ENCODE measurements around the gene CEP85L. TPM values are rescaled to one million over a fixed set of nuclear protein-coding genes. Genes with fewer than 3 reads are reported as not detected.

Gene CEP85L
- total and polyA plus RNA-seq, 2 of the 4 experiments (the other 2 are of a cell fraction), result 2.3 to 25.6 TPM

GRCh38 chr6:118553132-118553531 lies 98.3 kb downstream of the CEP85L start:
- Histone ChIP-seq H4K91ac (ENCODE audit: insufficient read depth, low read depth, low read length) (no peak overlapping the region), H2BK5ac (ENCODE audit: low read depth, low read length, poor library complexity, severe bottlenecking) (no peak overlapping the region), H2BK120ac (ENCODE audit: low read depth, low read length) (no peak overlapping the region), H3K4me2 (ENCODE audit: low read depth, low read length) (no peak overlapping the region), H3K9ac (ENCODE audit: low read depth, low read length) (no peak overlapping the region), H3K18ac (ENCODE audit: low read depth, low read length) (no peak overlapping the region), H3K79me1 (ENCODE audit: low read depth in 1 of 2, low read length in 2 of 2) (peaks cover 11 to 14% of the 10 kb centered on the region in 2 experiments; a peak in 3 of 4 replicates), H3K56ac (ENCODE audit: extremely low read depth, insufficient read depth, low read length) (no peak overlapping the region), H3K36me3 (ENCODE audit: control insufficient read depth, insufficient read depth, low read length) (no peaks in the 10 kb centered on the region), H3K23ac (ENCODE audit: low read depth, low read length) (no peak overlapping the region), H2AFZ (replicated peaks; ENCODE audit: low read length, poor library complexity) (no peak overlapping the region), H3K14ac (replicated peaks; ENCODE audit: low read depth, low read length) (no peak overlapping the region), H4K20me1 (ENCODE audit: insufficient read depth, low read length) (no peaks in the 10 kb centered on the region; the same call in 1 of the 2 replicates), H2BK15ac (ENCODE audit: low read depth, low read length) (no peak overlapping the region), H3K27me3 (ENCODE audit: control insufficient read depth, insufficient read depth, low read length) (no peaks in the 10 kb centered on the region), H2AK9ac (replicated peaks; ENCODE audit: low read depth, low read length, poor library complexity) (no peak overlapping the region), H3K4me1 (ENCODE audit: control insufficient read depth, insufficient read depth, low read length) (peaks cover 3% of the 10 kb centered on the region), H2AK5ac (ENCODE audit: low read depth, low read length) (no peak overlapping the region), H4K5ac (ENCODE audit: low read depth, low read length) (no peak overlapping the region), H3K4me3 (ENCODE audit: insufficient read depth, low read depth, low read length) (no peak overlapping the region), H2BK20ac (ENCODE audit: low read depth, low read length) (no peak overlapping the region), H3K27ac (ENCODE audit: insufficient read depth, low read length) (no peak overlapping the region), H3K4ac (ENCODE audit: low read depth, low read length) (no peak overlapping the region), H3K9me3 (ENCODE audit: control insufficient read depth, insufficient read depth, low read length) (no peaks in the 10 kb centered on the region), H3K9me1 (ENCODE audit: insufficient read depth, low read length) (0 out of 2 replicates have a peak, but pooled peaks cover 6% of the 10 kb centered on the region), H4K8ac (ENCODE audit: low read depth in 2 of 2, low read length in 2 of 2) (no peak overlapping the region)
- whole genome bisulfite sequencing, 2 experiments (ENCODE audit: extremely low coverage in 2 of 2, insufficient read length in 1 of 2), result no CpG with 5 or more reads among the region's 1 CpG
- DNase-seq (no peak), ATAC-seq (ENCODE audit: low read depth) (no peak)
- TF ChIP-seq FOS (IDR thresholded peaks at IDR 0.05; ENCODE audit: low read depth, low read length) (no peak), CEBPB (IDR thresholded peaks at IDR 0.05; ENCODE audit: low read depth, low read length) (no peak), POLR2A (IDR thresholded peaks at IDR 0.05; ENCODE audit: low read depth, low read length) (no peak), MAZ (IDR thresholded peaks at IDR 0.05; ENCODE audit: borderline replicate concordance, low read depth, low read length) (no peak), CHD1 (IDR thresholded peaks at IDR 0.05; ENCODE audit: low read depth, low read length) (no peak), NFE2L2 (IDR thresholded peaks at IDR 0.05; ENCODE audit: low read depth, low read length) (no peak), BHLHE40 (IDR thresholded peaks at IDR 0.05; ENCODE audit: low read depth, low read length) (no peak), CTCF (conservative IDR thresholded peaks at IDR 0.05; ENCODE audit: low read depth, low read length) (no peak), RCOR1 (IDR thresholded peaks at IDR 0.05; ENCODE audit: insufficient replicate concordance, low read length) (no peak), RFX5 (IDR thresholded peaks at IDR 0.05; ENCODE audit: low read depth, low read length) (no peak), MXI1 (IDR thresholded peaks at IDR 0.05; ENCODE audit: borderline replicate concordance, low read depth, low read length) (no peak), ELK1 (IDR thresholded peaks at IDR 0.05; ENCODE audit: borderline replicate concordance, low read depth, low read length) (no peak), USF2 (IDR thresholded peaks at IDR 0.05; ENCODE audit: low read depth, low read length) (no peak), MAFK (IDR thresholded peaks at IDR 0.05; ENCODE audit: low read depth, low read length) (no peak), RAD21 (IDR thresholded peaks at IDR 0.05; ENCODE audit: low read length) (no peak), SMC3 (IDR thresholded peaks at IDR 0.05; ENCODE audit: low read depth, low read length) (no peak)
- intact Hi-C loops (cut with micrococcal nuclease) (loop anchor here (10.0 kb wide), 3 partner anchors 62 to 342 kb away; partner anchors contain the start of gene ASF1A), in situ Hi-C loops (cut with MboI; ENCODE audit: low sequenced_read_pairs) (no loop called here), dilution Hi-C loops (cut with HindIII; ENCODE audit: low sequenced_read_pairs, unreplicated experiment) (no loop called here)
- no TSS peak for BruUV-seq (replicated peaks)
- ChIA-PET CTCF (interaction anchor here (0.8 to 1.8 kb wide), 3 partner anchors 27 to 268 kb away, joined by 4 to 5 read pairs (median 4); no protein-coding TSS in a partner anchor), POLR2A (ENCODE audit: unreplicated experiment) (no interaction called here)
